Mesothelial cell of epicardium (in vitro differentiated cells): ENCODE data around the gene IKZF2. TPM values are rescaled to one million over a fixed set of nuclear protein-coding genes. Genes with fewer than 3 reads are reported as not detected.

Source experiments
- DNase-seq, 2 experiments: peaks; one replicate each; pipeline ENCODE4 v3.0.0; 2021; ENCODE audit warnings: low spot score in 2 of 2; ENCODE audit not compliant: unreplicated experiment in 2 of 2
- H3K27ac Mint-ChIP-seq: 2 replicates; pipeline ENCODE4 v1.8.0; 2021; ENCODE audit warnings: mixed read lengths
- H3K27me3 Mint-ChIP-seq: 2 replicates; pipeline ENCODE4 v1.8.0; 2021; ENCODE audit warnings: low read depth, mixed read lengths
- H3K36me3 Mint-ChIP-seq: 2 replicates; pipeline ENCODE4 v1.8.0; 2021; ENCODE audit warnings: mixed read lengths
- H3K4me1 Mint-ChIP-seq: 2 replicates; pipeline ENCODE4 v1.8.0; 2021; ENCODE audit warnings: mixed read lengths
- H3K4me3 Mint-ChIP-seq: 2 replicates; pipeline ENCODE4 v1.8.0; 2021; ENCODE audit warnings: mild to moderate bottlenecking, moderate library complexity, mixed read lengths
- H3K9me3 Mint-ChIP-seq: 2 replicates; pipeline ENCODE4 v1.8.0; 2021; ENCODE audit warnings: mixed read lengths
- total RNA-seq: library from RNA; stranded (reverse); gene quantifications from 3 replicates; pipeline ENCODE4 v1.2.1, GENCODE V29; 2021
- TF ChIP-seq, protein P1 (sequence below): fragments of 200-600 bp; sonication (generic); IDR thresholded peaks from one replicate; pipeline ENCODE4 v1.5.0; 2021; ENCODE audit warnings: antibody characterized with exemption; ENCODE audit not compliant: unreplicated experiment

Gene IKZF2
- total RNA-seq, 1 donor from 2014 or later: 44.8 TPM

DNA sequence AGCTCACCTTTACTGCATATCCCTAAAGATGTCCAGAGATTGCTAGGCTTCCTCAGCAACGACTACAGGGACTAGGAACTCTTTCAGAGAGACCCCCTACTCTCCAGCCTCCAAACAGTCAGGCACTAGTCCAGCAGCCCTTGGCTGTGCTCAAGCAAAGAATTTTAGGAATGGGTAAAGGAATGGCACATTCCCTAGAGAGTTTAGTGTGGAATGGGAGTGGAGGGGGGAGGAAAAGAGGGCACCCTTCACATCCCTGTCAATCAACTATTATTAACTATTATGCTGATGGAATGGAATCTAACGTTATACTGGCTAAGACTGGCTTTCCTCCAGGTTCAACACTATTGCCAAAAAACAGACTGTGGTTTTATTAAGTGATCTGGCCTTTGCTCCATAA lies 64.8 kb downstream of the IKZF2 start:
- Mint-ChIP-seq H3K9me3 (no peaks in the 10 kb centered on the region), H3K4me1 (peaks cover 23% of the 10 kb centered on the region), H3K27ac (peak overlapping the region; percentile 86), H3K4me3 (no peak overlapping the region), H3K36me3 (no peaks in the 10 kb centered on the region), H3K27me3 (no peaks in the 10 kb centered on the region)
- DNase-seq: no peak
- TF ChIP-seq, protein P1, sequence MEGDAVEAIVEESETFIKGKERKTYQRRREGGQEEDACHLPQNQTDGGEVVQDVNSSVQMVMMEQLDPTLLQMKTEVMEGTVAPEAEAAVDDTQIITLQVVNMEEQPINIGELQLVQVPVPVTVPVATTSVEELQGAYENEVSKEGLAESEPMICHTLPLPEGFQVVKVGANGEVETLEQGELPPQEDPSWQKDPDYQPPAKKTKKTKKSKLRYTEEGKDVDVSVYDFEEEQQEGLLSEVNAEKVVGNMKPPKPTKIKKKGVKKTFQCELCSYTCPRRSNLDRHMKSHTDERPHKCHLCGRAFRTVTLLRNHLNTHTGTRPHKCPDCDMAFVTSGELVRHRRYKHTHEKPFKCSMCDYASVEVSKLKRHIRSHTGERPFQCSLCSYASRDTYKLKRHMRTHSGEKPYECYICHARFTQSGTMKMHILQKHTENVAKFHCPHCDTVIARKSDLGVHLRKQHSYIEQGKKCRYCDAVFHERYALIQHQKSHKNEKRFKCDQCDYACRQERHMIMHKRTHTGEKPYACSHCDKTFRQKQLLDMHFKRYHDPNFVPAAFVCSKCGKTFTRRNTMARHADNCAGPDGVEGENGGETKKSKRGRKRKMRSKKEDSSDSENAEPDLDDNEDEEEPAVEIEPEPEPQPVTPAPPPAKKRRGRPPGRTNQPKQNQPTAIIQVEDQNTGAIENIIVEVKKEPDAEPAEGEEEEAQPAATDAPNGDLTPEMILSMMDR: no peak

DNA sequence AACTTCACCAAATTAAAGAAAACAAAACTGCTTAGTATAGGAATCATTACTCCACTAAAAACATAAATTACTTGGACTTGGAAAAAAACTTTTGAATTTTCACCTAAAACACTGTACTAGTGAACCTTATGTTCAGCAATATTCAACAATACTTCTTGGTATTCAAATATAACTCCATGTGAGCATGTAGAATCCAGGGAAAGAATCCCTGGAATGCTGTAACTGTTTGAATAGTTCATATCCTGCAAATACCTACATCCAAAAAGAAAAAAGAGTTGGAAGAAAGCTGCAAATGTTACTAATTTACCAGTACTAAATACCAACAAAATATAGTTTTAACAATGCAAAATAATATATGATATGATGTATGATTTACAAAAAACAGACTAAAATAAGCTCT lies 65.4 kb downstream of the IKZF2 start:
- Mint-ChIP-seq H3K27me3 (no peaks in the 10 kb centered on the region), H3K9me3 (no peaks in the 10 kb centered on the region), H3K27ac (peak overlapping the region; percentile 86), H3K36me3 (no peaks in the 10 kb centered on the region), H3K4me3 (no peak overlapping the region), H3K4me1 (peaks cover 19% of the 10 kb centered on the region)
- TF ChIP-seq, protein P1: no peak
- no peak for DNase-seq

DNA sequence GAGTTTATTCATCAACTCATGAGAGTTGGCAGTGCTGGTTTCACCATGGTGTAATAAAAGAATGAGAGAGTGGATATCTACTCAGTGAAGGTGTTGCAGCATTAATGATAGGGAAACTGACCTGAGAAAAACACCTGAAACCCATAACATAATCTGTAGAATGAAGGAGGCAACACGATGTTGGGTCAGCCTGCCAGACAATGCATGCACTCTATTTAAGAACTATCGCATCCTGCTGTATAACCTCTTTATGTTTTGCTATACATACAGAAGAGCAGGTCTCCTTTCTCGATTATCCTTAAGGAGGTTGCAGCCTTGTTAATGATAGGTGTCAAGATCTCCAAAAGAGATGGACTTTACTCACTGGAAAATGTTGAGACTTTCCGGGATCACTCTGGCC lies 65.9 kb downstream of the IKZF2 start:
- Mint-ChIP-seq H3K27ac (peak overlapping the region; percentile 86), H3K4me1 (peaks cover 19% of the 10 kb centered on the region)

DNA sequence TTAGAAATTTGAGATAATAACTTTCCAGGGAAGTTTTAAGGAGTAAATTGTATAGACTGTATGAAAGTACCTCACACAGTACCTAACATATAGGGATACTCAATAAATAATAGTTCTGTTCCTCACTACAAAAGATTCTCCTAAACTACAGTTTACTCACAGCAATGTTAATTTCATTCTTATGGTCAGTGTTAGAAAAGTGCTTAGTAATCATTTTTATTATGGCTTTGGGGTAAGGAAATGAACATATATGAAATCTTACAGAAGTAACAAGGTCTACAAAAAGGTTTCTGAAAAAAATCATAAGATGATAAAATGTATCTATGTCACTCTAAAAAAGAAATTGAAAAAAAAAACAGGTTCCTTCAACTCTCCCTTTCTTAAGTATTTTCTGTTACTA lies 67.2 kb downstream of the IKZF2 start:
- H3K27ac Mint-ChIP-seq: no peak overlapping the region
- TF ChIP-seq, protein P1: no peak
- H3K36me3 Mint-ChIP-seq: no peaks in the 10 kb centered on the region
- no peaks in the 10 kb centered on the region for H3K27me3 Mint-ChIP-seq
- H3K4me1 Mint-ChIP-seq: peaks cover 23% of the 10 kb centered on the region
- no peak for DNase-seq
- H3K9me3 Mint-ChIP-seq: no peaks in the 10 kb centered on the region
- H3K4me3 Mint-ChIP-seq: no peak overlapping the region

More for the DNA sequence above, 65.9 kb downstream of the IKZF2 start:
- no peaks in the 10 kb centered on the region for H3K9me3 Mint-ChIP-seq
- DNase-seq: no peak
- H3K27me3 Mint-ChIP-seq: no peaks in the 10 kb centered on the region
- no peaks in the 10 kb centered on the region for H3K36me3 Mint-ChIP-seq
- H3K4me3 Mint-ChIP-seq: no peak overlapping the region
- TF ChIP-seq, protein P1: no peak

DNA sequence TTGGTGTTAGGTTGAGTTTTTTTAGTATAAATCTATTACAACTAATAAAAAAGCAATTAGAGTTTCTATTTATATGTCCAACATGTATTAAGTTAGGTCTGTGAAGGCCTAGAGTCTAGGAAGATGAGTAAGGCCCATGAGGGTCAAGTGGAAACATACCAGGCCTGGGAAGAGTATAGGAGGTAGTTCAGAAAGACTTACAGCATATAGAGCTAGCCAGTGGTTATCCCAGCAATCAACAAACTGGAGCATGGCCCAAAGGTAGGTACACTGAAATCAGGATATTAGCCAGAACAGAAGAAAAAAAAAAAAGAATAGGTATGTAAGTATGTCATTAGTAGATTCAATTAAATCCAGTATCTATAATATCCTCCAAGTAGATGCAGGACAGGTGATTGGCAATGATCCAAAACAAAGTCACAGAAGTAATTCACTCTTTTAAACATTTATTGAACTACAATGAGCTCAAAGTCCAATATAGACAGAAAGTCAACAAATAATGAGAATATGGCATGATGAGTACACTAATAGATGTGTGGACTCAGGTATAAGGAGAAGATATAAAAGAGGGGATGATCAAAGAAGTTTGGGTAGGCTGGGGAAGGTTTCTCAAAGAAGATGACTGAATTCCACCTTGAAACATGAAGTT lies 70.3 kb downstream of the IKZF2 start:
- Mint-ChIP-seq H3K4me1 (peaks cover 16% of the 10 kb centered on the region), H3K36me3 (peaks cover 3% of the 10 kb centered on the region)
- no peak for DNase-seq

More for the DNA sequence above, 70.3 kb downstream of the IKZF2 start:
- Mint-ChIP-seq H3K9me3 (no peaks in the 10 kb centered on the region), H3K27me3 (no peaks in the 10 kb centered on the region), H3K27ac (no peak overlapping the region), H3K4me3 (no peak overlapping the region)
- TF ChIP-seq, protein P1: no peak
